ENCODE results near the gene MICAL2. TPM values are rescaled to one million over a fixed set of nuclear protein-coding genes. Genes with fewer than 3 reads are reported as not detected.
A peak's percentile ranks its signal among the peaks of the same experiment; 100 is the strongest.

Gene MICAL2
- total RNA-seq, 1 donor from 2014 or later, result 372 TPM

- Mint-ChIP-seq H3K4me3 (ENCODE audit: unreplicated experiment) (no peak overlapping the region), H3K27ac (ENCODE audit: unreplicated experiment) (peak overlapping the region; percentile 57), H3K27me3 (ENCODE audit: low read depth) (no peaks in the 10 kb centered on the region), H3K36me3 (ENCODE audit: low read depth) (peaks cover 4% of the 10 kb centered on the region), H3K9me3 (ENCODE audit: low read depth) (peaks cover 6% of the 10 kb centered on the region), H3K4me1 (ENCODE audit: low read depth) (peaks cover 50% of the 10 kb centered on the region)
- TF ChIP-seq CTCF (IDR thresholded peaks at IDR 0.05), result no peak
- DNase-seq (ENCODE audit: low spot score), result no peak
Observed at GRCh38 chr11:12075291-12075690, 35.1 kb upstream of the MICAL2 start.

GRCh38 chr11:12075822-12076821 lies 34.3 kb upstream of the MICAL2 start:
- H3K36me3 Mint-ChIP-seq (ENCODE audit: low read depth), result peaks cover 4% of the 10 kb centered on the region
- peak overlapping the region; percentile 98 for H3K27ac Mint-ChIP-seq (ENCODE audit: unreplicated experiment)
- H3K27me3 Mint-ChIP-seq (ENCODE audit: low read depth), result no peaks in the 10 kb centered on the region
- no peak overlapping the region for H3K4me3 Mint-ChIP-seq (ENCODE audit: unreplicated experiment)
- DNase-seq (ENCODE audit: low spot score), result no peak
- H3K9me3 Mint-ChIP-seq (ENCODE audit: low read depth), result peaks cover 6% of the 10 kb centered on the region
- no peak for TF ChIP-seq CTCF (IDR thresholded peaks at IDR 0.05)
- peaks cover 54% of the 10 kb centered on the region for H3K4me1 Mint-ChIP-seq (ENCODE audit: low read depth)

DNA sequence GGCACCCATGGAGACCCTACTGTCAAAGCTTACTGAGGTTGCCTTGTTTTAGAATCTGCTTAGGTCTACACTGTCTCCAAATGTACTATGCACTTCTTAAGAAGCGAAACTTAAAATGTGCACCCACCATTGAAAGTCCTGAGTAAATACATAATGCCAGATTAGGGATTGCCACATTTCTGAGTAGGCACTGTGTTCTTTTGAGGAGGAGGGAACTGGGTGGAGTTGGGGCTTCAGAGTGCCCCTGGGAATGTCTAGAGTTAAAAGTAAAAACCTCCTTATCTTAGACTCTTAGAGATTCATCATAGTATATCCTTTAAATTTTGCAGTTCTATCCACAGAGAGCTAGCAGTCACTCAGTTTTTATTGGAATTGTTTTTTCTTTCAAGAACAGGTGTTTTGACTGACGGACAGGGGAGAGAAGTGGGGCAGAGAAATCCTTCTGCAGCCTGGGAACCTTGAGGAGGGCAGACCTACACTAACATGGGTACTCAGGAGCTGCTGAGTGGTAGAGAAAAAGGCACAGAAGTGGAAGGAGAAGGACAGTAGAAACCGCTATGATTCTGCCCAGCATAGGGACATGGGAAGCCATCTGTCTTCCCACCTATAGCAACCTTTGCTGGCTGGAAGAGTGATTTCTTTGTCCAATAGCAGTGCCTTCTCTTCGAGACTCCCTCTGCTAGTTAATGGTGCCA lies 33.4 kb upstream of the MICAL2 start:
- H3K27ac Mint-ChIP-seq (ENCODE audit: unreplicated experiment), result peak overlapping the region; percentile 98
- no peak overlapping the region for H3K4me3 Mint-ChIP-seq (ENCODE audit: unreplicated experiment)
- peaks cover 6% of the 10 kb centered on the region for H3K9me3 Mint-ChIP-seq (ENCODE audit: low read depth)
- no peak for TF ChIP-seq CTCF (IDR thresholded peaks at IDR 0.05)
- no peak for DNase-seq (ENCODE audit: low spot score)
- peaks cover 4% of the 10 kb centered on the region for H3K36me3 Mint-ChIP-seq (ENCODE audit: low read depth)
- no peaks in the 10 kb centered on the region for H3K27me3 Mint-ChIP-seq (ENCODE audit: low read depth)
- H3K4me1 Mint-ChIP-seq (ENCODE audit: low read depth), result peaks cover 54% of the 10 kb centered on the region

DNA sequence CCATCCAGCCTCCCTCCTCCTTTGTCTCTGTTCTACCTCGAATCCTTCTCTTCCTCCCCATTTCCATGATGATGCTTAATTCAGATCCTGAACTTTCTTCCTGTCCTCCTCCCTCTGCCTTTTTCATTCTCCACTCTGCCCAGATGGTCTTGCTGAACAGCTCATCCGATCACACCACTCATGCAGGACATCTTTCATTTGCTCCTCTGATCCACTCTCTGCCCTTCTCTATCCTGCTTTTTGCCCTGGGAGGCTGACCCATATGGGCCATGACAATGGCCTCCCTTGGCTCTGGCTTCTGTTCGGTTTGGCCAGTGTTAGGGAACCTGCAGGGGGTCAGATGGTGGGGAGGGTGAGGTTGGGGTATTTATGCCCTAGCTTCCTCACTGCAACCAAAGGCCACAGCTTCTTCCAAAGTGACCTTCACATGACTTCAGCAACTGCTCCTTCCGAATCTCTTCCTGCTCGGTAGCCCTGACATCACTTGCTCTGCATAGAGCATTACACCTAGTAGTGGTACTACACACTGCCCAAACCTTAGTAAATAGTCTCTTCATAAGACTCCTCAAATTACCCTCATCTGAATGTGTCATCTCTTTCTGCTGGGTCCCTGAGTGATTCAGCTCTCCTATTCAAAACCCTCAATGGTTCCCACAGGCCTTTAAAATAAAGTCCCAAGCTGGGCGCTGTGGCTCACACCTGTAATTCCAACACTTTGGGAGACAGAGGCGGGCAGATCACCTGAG lies 32.7 kb upstream of the MICAL2 start:
- Mint-ChIP-seq H3K4me3 (ENCODE audit: unreplicated experiment) (peak overlapping the region; percentile 5), H3K36me3 (ENCODE audit: low read depth) (peaks cover 4% of the 10 kb centered on the region), H3K4me1 (ENCODE audit: low read depth) (peaks cover 54% of the 10 kb centered on the region), H3K27ac (ENCODE audit: unreplicated experiment) (peak overlapping the region; percentile 98), H3K27me3 (ENCODE audit: low read depth) (no peaks in the 10 kb centered on the region), H3K9me3 (ENCODE audit: low read depth) (peaks cover 6% of the 10 kb centered on the region)
- TF ChIP-seq CTCF (IDR thresholded peaks at IDR 0.05), result no peak
- no peak for DNase-seq (ENCODE audit: low spot score)
